ENCODE results near the gene MYPN. TPM values are rescaled to one million over a fixed set of nuclear protein-coding genes. Genes with fewer than 3 reads are reported as not detected.

MYPN gene
- total and polyA plus RNA-seq, 2 experiments from 2014 or later, result not detected

- no peak for ATAC-seq
- H3F3A ChIP-seq (replicated peaks; ENCODE audit: low read depth), result no peaks in the 10 kb centered on the region
- no peaks in the 10 kb centered on the region for H3K36me3 ChIP-seq (ENCODE audit: insufficient read depth)
- Mint-ChIP-seq H3K4me3 (no peak overlapping the region), H3K36me3 (ENCODE audit: low read depth) (no peaks in the 10 kb centered on the region), H3K27ac (no peak overlapping the region), H3K9me3 (no peaks in the 10 kb centered on the region), H3K4me1 (no peaks in the 10 kb centered on the region; the same call in 2 of the 3 replicates), H3K27me3 (ENCODE audit: insufficient read depth, low read depth, poor library complexity) (no peaks in the 10 kb centered on the region)
- no peak overlapping the region for H3K4me3 ChIP-seq
- TF ChIP-seq ZNF114 (CRISPR knock-in tag; IDR thresholded peaks at IDR 0.05), result no peak
- no peak for TF ChIP-seq JUNB (IDR thresholded peaks at IDR 0.05; ENCODE audit: unreplicated experiment)
- TF ChIP-seq NANOG (IDR thresholded peaks at IDR 0.05; ENCODE audit: borderline replicate concordance), result no peak
- TF ChIP-seq CTCF (conservative IDR thresholded peaks at IDR 0.05; ENCODE audit: low read depth in 2 of 2), result no peak
- H3K4me2 ChIP-seq, result no peak overlapping the region
- no peaks in the 10 kb centered on the region for H3K27me3 ChIP-seq (ENCODE audit: insufficient read depth)
- no peak overlapping the region for H2AFZ ChIP-seq
- no peak overlapping the region for H3K27ac ChIP-seq (ENCODE audit: low read depth)
- no peak for DNase-seq (ENCODE audit: low spot score)
- no peaks in the 10 kb centered on the region for H3K4me1 ChIP-seq (ENCODE audit: insufficient read depth)
- H3K9me2 ChIP-seq (ENCODE audit: insufficient read depth), result 0 out of 2 replicates have a peak, but pooled peaks cover 4% of the 10 kb centered on the region
- H4K20me1 ChIP-seq (replicated peaks; ENCODE audit: insufficient read depth), result no peaks in the 10 kb centered on the region
- H3K79me2 ChIP-seq (replicated peaks; ENCODE audit: insufficient read depth), result no peaks in the 10 kb centered on the region
These were observed 111.9 kb downstream of the MYPN start for GRCh38 chr10:68221196-68221595.

- H2AFZ ChIP-seq, result no peak overlapping the region
- TF ChIP-seq ZNF462 (CRISPR knock-in tag; IDR thresholded peaks at IDR 0.05) (no peak), NANOG (IDR thresholded peaks at IDR 0.05; ENCODE audit: borderline replicate concordance) (no peak), CTCF (conservative IDR thresholded peaks at IDR 0.05; ENCODE audit: low read depth in 2 of 2) (no peak), STAT1 (IDR thresholded peaks at IDR 0.05; ENCODE audit: unreplicated experiment) (no peak), CREB1 (CRISPR knock-in tag; IDR thresholded peaks at IDR 0.05; ENCODE audit: low read depth) (no peak), ZNF114 (CRISPR knock-in tag; IDR thresholded peaks at IDR 0.05) (no peak), POLR2AphosphoS5 (IDR thresholded peaks at IDR 0.05; ENCODE audit: low read depth) (no peak), EZH2 (IDR thresholded peaks at IDR 0.05; ENCODE audit: low read depth, unreplicated experiment) (no peak), ZNF331 (CRISPR knock-in tag; IDR thresholded peaks at IDR 0.05; ENCODE audit: low read depth) (no peak), ETS1 (IDR thresholded peaks at IDR 0.05) (no peak), JUNB (IDR thresholded peaks at IDR 0.05; ENCODE audit: unreplicated experiment) (no peak)
These were observed 113.1 kb downstream of the MYPN start for GRCh38 chr10:68222391-68222790.

More at GRCh38 chr10:68222391-68222790, 113.1 kb downstream of the MYPN start:
- Histone ChIP-seq H3K36me3 (ENCODE audit: insufficient read depth) (no peaks in the 10 kb centered on the region), H3F3A (replicated peaks; ENCODE audit: low read depth) (no peaks in the 10 kb centered on the region), H4K20me1 (replicated peaks; ENCODE audit: insufficient read depth) (no peaks in the 10 kb centered on the region), H3K79me2 (replicated peaks; ENCODE audit: insufficient read depth) (no peaks in the 10 kb centered on the region), H3K4me3 (no peak overlapping the region), H3K9me2 (ENCODE audit: insufficient read depth) (0 out of 2 replicates have a peak, but pooled peaks cover 4% of the 10 kb centered on the region), H3K4me2 (no peak overlapping the region), H3K4me1 (ENCODE audit: insufficient read depth) (no peaks in the 10 kb centered on the region), H3K27me3 (ENCODE audit: insufficient read depth) (no peaks in the 10 kb centered on the region), H3K27ac (ENCODE audit: low read depth) (no peak overlapping the region)
- Mint-ChIP-seq H3K4me3 (no peak overlapping the region), H3K9me3 (no peaks in the 10 kb centered on the region), H3K4me1 (no peaks in the 10 kb centered on the region; the same call in 2 of the 3 replicates), H3K27me3 (ENCODE audit: insufficient read depth, low read depth, poor library complexity) (no peaks in the 10 kb centered on the region), H3K36me3 (ENCODE audit: low read depth) (no peaks in the 10 kb centered on the region), H3K27ac (no peak overlapping the region)
- ATAC-seq, result no peak
- no peak for DNase-seq (ENCODE audit: low spot score)
